GM12873 (cell line): Measurements from ENCODE around the gene BMP2K.

Experiments used
- CTCF ChIP-seq: IDR thresholded peaks from 2 replicates; pipeline ENCODE4 v1.5.1; 2012; ENCODE audit warnings: low read depth, mild to moderate bottlenecking, moderate library complexity, low read length, control low read depth; ENCODE audit not compliant: insufficient read depth; ENCODE audit errors: missing control alignments

The BMP2K gene

GRCh38 chr4:78764498-78764961 is 11.6 kb upstream of the BMP2K start:
- TF ChIP-seq CTCF, result no peak

GRCh38 chr4:78765432-78766006 is 10.6 kb upstream of the BMP2K start:
- no peak for TF ChIP-seq CTCF

- no peak for TF ChIP-seq CTCF
Measured at GRCh38 chr4:78766026-78766425, 10.1 kb upstream of the BMP2K start.

DNA sequence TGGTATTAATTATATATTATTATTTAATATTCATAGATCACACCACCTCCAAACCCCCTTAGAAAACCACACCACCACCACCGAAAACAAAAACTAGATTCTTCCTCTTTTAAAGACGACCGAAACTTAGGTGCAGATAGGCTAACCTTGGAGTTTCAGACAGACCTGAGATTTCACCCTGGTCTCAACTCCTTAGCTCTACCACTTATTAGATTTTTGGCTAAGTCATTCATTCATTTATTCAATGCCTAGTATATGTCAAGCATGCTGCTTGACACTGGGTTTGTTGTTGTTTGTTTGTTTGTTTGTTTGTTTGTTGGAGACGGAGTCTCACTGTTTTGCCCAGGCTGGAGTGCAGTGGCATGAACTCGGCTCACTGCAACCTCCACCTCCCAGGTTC is 9.5 kb upstream of the BMP2K start:
- no peak for TF ChIP-seq CTCF

DNA sequence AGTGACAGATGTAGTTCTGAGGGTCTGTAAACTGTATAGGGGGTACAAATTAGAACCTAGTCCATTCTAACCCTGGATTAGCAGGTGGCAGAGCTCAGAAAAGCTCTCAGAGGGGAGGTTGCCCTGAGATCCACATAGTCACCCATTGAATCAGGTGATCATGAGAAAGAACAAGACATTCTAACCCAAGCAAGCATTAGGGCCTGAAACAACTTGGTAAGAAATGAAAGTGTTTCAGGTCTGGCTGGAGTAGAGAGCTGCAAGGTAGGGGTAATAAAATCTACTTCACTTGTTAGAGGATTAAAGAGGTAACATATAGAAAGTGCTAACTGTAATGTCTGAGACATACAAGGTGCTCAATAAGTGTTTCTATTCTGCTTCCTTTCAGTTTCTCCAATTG is 8.8 kb upstream of the BMP2K start:
- no peak for TF ChIP-seq CTCF

- TF ChIP-seq CTCF, result no peak
Measured at GRCh38 chr4:78768452-78769180, 7.5 kb upstream of the BMP2K start.

DNA sequence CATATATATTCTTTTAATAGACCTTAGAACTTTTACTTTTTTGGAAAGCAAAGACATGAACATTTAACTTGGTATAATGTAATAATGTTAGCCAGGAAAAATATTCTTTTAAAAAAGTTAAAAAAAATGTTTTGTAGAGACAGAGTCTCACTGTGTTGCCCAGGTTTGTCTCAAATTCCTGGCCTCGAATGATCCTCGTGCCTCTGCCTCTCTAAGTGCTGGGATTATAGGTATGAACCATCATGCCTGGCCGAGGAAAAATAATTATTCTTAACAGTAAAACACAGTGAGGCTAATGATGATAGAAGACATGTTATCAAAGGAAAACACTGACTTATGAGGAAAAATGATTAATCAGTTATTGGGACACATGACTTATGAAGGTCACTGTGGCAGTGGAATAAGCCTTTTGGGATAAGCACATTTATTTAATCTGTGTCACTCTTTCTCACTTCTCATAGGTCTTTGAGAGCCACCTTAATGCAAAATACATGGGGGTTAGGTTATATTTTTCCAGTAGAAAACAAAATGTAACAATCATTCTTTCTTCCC is 6.0 kb upstream of the BMP2K start:
- no peak for TF ChIP-seq CTCF
